ENCODE results near the gene GPR87. TPM values are rescaled to one million over a fixed set of nuclear protein-coding genes. Genes with fewer than 3 reads are reported as not detected.

The GPR87 gene
- polyA plus RNA-seq, 1 donor (not counting 4 experiments of a cell fraction or from before 2014, with no cell fraction given) = 109 TPM

- Histone ChIP-seq H3K27me3 (ENCODE audit: control insufficient read depth, extremely low read depth, insufficient read depth, low read length) (no peaks in the 10 kb centered on the region), H3K27ac (ENCODE audit: control insufficient read depth, insufficient read depth, low read length) (no peak overlapping the region), H3K9me3 (ENCODE audit: control insufficient read depth, low read depth, low read length) (no peaks in the 10 kb centered on the region), H3K4me3 (ENCODE audit: control insufficient read depth in 2 of 3, extremely low read depth in 1 of 3, insufficient read depth in 2 of 3, low read depth in 1 of 3, low read length in 3 of 3) (no peak overlapping the region), H3K9me1 (ENCODE audit: control insufficient read depth, extremely low read depth, insufficient read depth, low read length) (no peaks in the 10 kb centered on the region), H3K79me2 (ENCODE audit: control insufficient read depth, insufficient read depth, low read length) (no peaks in the 10 kb centered on the region), H3K4me2 (ENCODE audit: control insufficient read depth, extremely low read depth, insufficient read depth, low read depth, low read length) (no peak overlapping the region), H3K9ac (ENCODE audit: control insufficient read depth, extremely low read depth, insufficient read depth, low read length) (no peak overlapping the region), H3K36me3 (ENCODE audit: control insufficient read depth in 2 of 2, extremely low read depth in 1 of 2, insufficient read depth in 2 of 2, low read length in 2 of 2) (no peaks in the 10 kb centered on the region), H2AFZ (ENCODE audit: control insufficient read depth, low read length) (no peak overlapping the region), H3K4me1 (ENCODE audit: control insufficient read depth, extremely low read depth, insufficient read depth, low read length) (no peaks in the 10 kb centered on the region), H4K20me1 (ENCODE audit: control insufficient read depth, extremely low read depth, insufficient read depth, low read length) (no peaks in the 10 kb centered on the region)
- dilution Hi-C loops (cut with MboI; ENCODE audit: extremely low pct_ligation_motif_present, low sequenced_read_pairs) = no loop called here
- TF ChIP-seq EZH2 (IDR thresholded peaks at IDR 0.05; ENCODE audit: low read length) (no peak), CTCF (optimal IDR thresholded peaks at IDR 0.05 in 1 of 3, IDR thresholded peaks at IDR 0.05 in 1 of 3, conservative IDR thresholded peaks at IDR 0.05 in 1 of 3; ENCODE audit: extremely low read depth in 1 of 3, insufficient read depth in 2 of 3, low read length in 3 of 3) (no peak)
- no peak for FAIRE-seq
- no peak for DNase-seq (ENCODE audit: low read depth, low spot score)
Observed at GRCh38 chr3:151265866-151266265, 50.8 kb downstream of the GPR87 start.

GRCh38 chr3:151265166-151265565 lies 51.5 kb downstream of the GPR87 start:
- H3K79me2 ChIP-seq (ENCODE audit: control insufficient read depth, insufficient read depth, low read length) = no peaks in the 10 kb centered on the region
- TF ChIP-seq EZH2 (IDR thresholded peaks at IDR 0.05; ENCODE audit: low read length) = no peak
- no peak for TF ChIP-seq CTCF (optimal IDR thresholded peaks at IDR 0.05 in 1 of 3, IDR thresholded peaks at IDR 0.05 in 1 of 3, conservative IDR thresholded peaks at IDR 0.05 in 1 of 3; ENCODE audit: extremely low read depth in 1 of 3, insufficient read depth in 2 of 3, low read length in 3 of 3)
- no peaks in the 10 kb centered on the region for H3K9me1 ChIP-seq (ENCODE audit: control insufficient read depth, extremely low read depth, insufficient read depth, low read length)
- no peaks in the 10 kb centered on the region for H3K9me3 ChIP-seq (ENCODE audit: control insufficient read depth, low read depth, low read length)
- FAIRE-seq (no peak), DNase-seq (ENCODE audit: low read depth, low spot score) (no peak)
- H3K4me3 ChIP-seq (ENCODE audit: control insufficient read depth in 2 of 3, extremely low read depth in 1 of 3, insufficient read depth in 2 of 3, low read depth in 1 of 3, low read length in 3 of 3) = no peak overlapping the region
- H3K4me1 ChIP-seq (ENCODE audit: control insufficient read depth, extremely low read depth, insufficient read depth, low read length) = no peaks in the 10 kb centered on the region
- H3K9ac ChIP-seq (ENCODE audit: control insufficient read depth, extremely low read depth, insufficient read depth, low read length) = no peak overlapping the region
- H2AFZ ChIP-seq (ENCODE audit: control insufficient read depth, low read length) = no peak overlapping the region
- no peak overlapping the region for H3K4me2 ChIP-seq (ENCODE audit: control insufficient read depth, extremely low read depth, insufficient read depth, low read depth, low read length)
- no peaks in the 10 kb centered on the region for H3K27me3 ChIP-seq (ENCODE audit: control insufficient read depth, extremely low read depth, insufficient read depth, low read length)
- dilution Hi-C loops (cut with MboI; ENCODE audit: extremely low pct_ligation_motif_present, low sequenced_read_pairs) = no loop called here
- no peaks in the 10 kb centered on the region for H3K36me3 ChIP-seq (ENCODE audit: control insufficient read depth in 2 of 2, extremely low read depth in 1 of 2, insufficient read depth in 2 of 2, low read length in 2 of 2)
- H3K27ac ChIP-seq (ENCODE audit: control insufficient read depth, insufficient read depth, low read length) = no peak overlapping the region
- no peaks in the 10 kb centered on the region for H4K20me1 ChIP-seq (ENCODE audit: control insufficient read depth, extremely low read depth, insufficient read depth, low read length)

Measured in keratinocyte (primary cell).